Cardiac fibroblast (primary cell): ENCODE results near the gene OR2M7.
"Not testable (repeated sequence)": the region's sequence is repeated elsewhere in the genome, so short reads cannot be mapped to it uniquely, and the experiment has no call there.

Source experiments
- DNase-seq, 2 donors: peaks; one replicate each; pipeline versions ENCODE4 v3.0.0 to v3.0.0-alpha.2; 2010; ENCODE audit warnings: low read depth in 2 of 2
- H3K4me3 ChIP-seq, 2 donors: replicated peaks in 1 of 2; 1 replicate in 1 of 2; 2 replicates in 1 of 2; pipeline ENCODE4 v1.5.1; 2011; ENCODE audit warnings: low read depth in 2 of 2, low read length in 2 of 2, mild to moderate bottlenecking in 2 of 2, moderate library complexity in 1 of 2
- CTCF ChIP-seq: IDR thresholded peaks from one replicate; pipeline ENCODE4 v1.5.1; 2011; ENCODE audit warnings: low read depth, mild to moderate bottlenecking, low read length, inconsistent platforms

Gene OR2M7

GRCh38 chr1:248343451-248343850 lies 19.1 kb upstream of the OR2M7 start:
- no peak overlapping the region for H3K4me3 ChIP-seq
- DNase-seq = no peak

GRCh38 chr1:248316796-248317195 lies 7.6 kb downstream of the OR2M7 start:
- no peak for DNase-seq
- TF ChIP-seq CTCF = no peak
- H3K4me3 ChIP-seq = no peak overlapping the region

More at GRCh38 chr1:248343451-248343850, 19.1 kb upstream of the OR2M7 start:
- no peak for TF ChIP-seq CTCF

- not testable (repeated sequence) for DNase-seq, H3K4me3 ChIP-seq
Observed at GRCh38 chr1:248306740-248307139, 17.6 kb downstream of the OR2M7 start.

- TF ChIP-seq CTCF = no peak
- no peak for DNase-seq
- H3K4me3 ChIP-seq = no peak overlapping the region
Observed at GRCh38 chr1:248306103-248306502, 18.3 kb downstream of the OR2M7 start.

GRCh38 chr1:248305672-248306071 lies 18.7 kb downstream of the OR2M7 start:
- not testable (repeated sequence) for H3K4me3 ChIP-seq, DNase-seq

GRCh38 chr1:248303324-248303723 lies 21.0 kb downstream of the OR2M7 start, which contains the start of gene OR2T12:
Gene OR2T12, minus strand, starts transcription at chr1:248303424. Its CDS starts 7,846 bp downstream, at chr1:248295578.
- TF ChIP-seq CTCF = no peak
- no peak within 1 kb of the TSS for H3K4me3 ChIP-seq
- DNase-seq = no peak

GRCh38 chr1:248288391-248288790 lies 36.0 kb downstream of the OR2M7 start:
- no peak for DNase-seq
- TF ChIP-seq CTCF = no peak
- no peak overlapping the region for H3K4me3 ChIP-seq

GRCh38 chr1:248277876-248278275 lies 46.5 kb downstream of the OR2M7 start, which contains the start of gene OR2T33:
Gene OR2T33, minus strand, starts transcription at chr1:248277976. Its CDS starts 4,162 bp downstream, at chr1:248273814.
- no peak for TF ChIP-seq CTCF
- H3K4me3 ChIP-seq = no peak within 1 kb of the TSS
- no peak for DNase-seq
